Right atrium auricular region (tissue), 2 donors: Measurements from ENCODE around the gene EPB41L4A. TPM values are rescaled to one million over a fixed set of nuclear protein-coding genes. Genes with fewer than 3 reads are reported as not detected.

Experiments
- DNase-seq: peaks from one replicate; pipeline ENCODE4 v3.0.0-alpha.2; 2019; ENCODE audit warnings: low spot score
- H3K27ac ChIP-seq, 2 donors: fragments of 200-600 bp; sonication (generic); 1 replicate in 1 of 2; 2 replicates in 1 of 2; pipeline ENCODE4 v1.5.1; 2016 to 2019
- H3K27me3 ChIP-seq, 2 donors: fragments of 200-600 bp; sonication (generic); one replicate each; pipeline versions ENCODE4 v1.5.1 to v1.6.0; 2017 to 2019
- H3K36me3 ChIP-seq: fragments of 200-600 bp; sonication (generic); one replicate; pipeline ENCODE4 v1.5.1; 2016
- H3K4me1 ChIP-seq, 2 donors: fragments of 200-600 bp; sonication (generic); one replicate each; pipeline versions ENCODE4 v1.5.1 to v1.6.0; 2017 to 2019
- H3K4me3 ChIP-seq, 2 donors: fragments of 200-600 bp; sonication (generic); 1 replicate in 1 of 2; 2 replicates in 1 of 2; pipeline ENCODE4 v1.5.1; 2017 to 2019; ENCODE audit warnings: mild to moderate bottlenecking in 1 of 2, moderate library complexity in 1 of 2
- H3K9me3 ChIP-seq, 2 donors: fragments of 200-600 bp; sonication (generic); one replicate each; pipeline ENCODE4 v1.5.1; 2019
- CTCF ChIP-seq, 2 donors: fragments of 200-600 bp; sonication (generic); IDR thresholded peaks; one replicate each; pipeline ENCODE4 v1.5.1; 2019; ENCODE audit warnings: antibody characterized with exemption in 2 of 2
- total RNA-seq, 2 donors: library from RNA; depleted of rRNA; stranded (reverse); fragments of >200 nt; gene quantifications; one replicate each; pipeline ENCODE4 v1.1.0, GENCODE V29; 2016

Gene EPB41L4A
- total RNA-seq, 2 donors from 2014 or later: 13.8 to 17.9 TPM

GRCh38 chr5:112258571-112258970 lies 160.5 kb downstream of the EPB41L4A start:
- no peak overlapping the region for H3K4me3 ChIP-seq
- H3K27ac ChIP-seq: no peak overlapping the region
- peaks cover 0 to 17% of the 10 kb centered on the region in 2 donors for H3K4me1 ChIP-seq
- H3K36me3 ChIP-seq: peaks cover 16% of the 10 kb centered on the region
- H3K9me3 ChIP-seq: no peaks in the 10 kb centered on the region
- no peak for TF ChIP-seq CTCF (IDR thresholded peaks at IDR 0.05)
- H3K27me3 ChIP-seq: no peaks in the 10 kb centered on the region
- DNase-seq: no peak

DNA sequence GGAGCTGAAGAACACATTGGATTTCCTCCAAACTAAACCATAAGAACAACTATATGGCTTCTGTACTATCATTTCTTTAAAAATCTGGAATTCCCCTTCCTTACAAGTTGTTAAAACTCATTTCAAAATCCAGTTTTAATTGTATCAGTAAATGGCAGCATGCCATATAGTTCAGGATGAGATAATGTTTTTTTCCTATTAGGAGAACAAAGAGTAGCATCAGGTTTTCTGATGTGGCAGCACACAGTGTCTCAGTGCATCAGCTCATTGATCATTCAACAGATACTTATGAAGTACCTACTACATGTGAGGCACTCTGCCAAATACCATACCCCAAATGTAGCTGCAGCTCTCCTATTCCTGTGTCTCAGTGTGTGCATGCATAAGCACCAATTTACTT lies 161.1 kb downstream of the EPB41L4A start:
- DNase-seq: no peak
- H3K27ac ChIP-seq: no peak overlapping the region
- peaks cover 0 to 17% of the 10 kb centered on the region in 2 donors for H3K4me1 ChIP-seq
- H3K9me3 ChIP-seq: no peaks in the 10 kb centered on the region
- H3K27me3 ChIP-seq: no peaks in the 10 kb centered on the region
- no peak overlapping the region for H3K4me3 ChIP-seq
- TF ChIP-seq CTCF (IDR thresholded peaks at IDR 0.05): no peak
- peaks cover 15% of the 10 kb centered on the region for H3K36me3 ChIP-seq

GRCh38 chr5:112257005-112257404 lies 162.1 kb downstream of the EPB41L4A start:
- H3K36me3 ChIP-seq: peaks cover 6% of the 10 kb centered on the region
- no peaks in the 10 kb centered on the region for H3K9me3 ChIP-seq
- no peak overlapping the region for H3K27ac ChIP-seq
- TF ChIP-seq CTCF (IDR thresholded peaks at IDR 0.05): no peak
- H3K4me1 ChIP-seq: peaks cover 0 to 17% of the 10 kb centered on the region in 2 donors
- H3K27me3 ChIP-seq: no peaks in the 10 kb centered on the region
- DNase-seq: no peak
- no peak overlapping the region for H3K4me3 ChIP-seq

DNA sequence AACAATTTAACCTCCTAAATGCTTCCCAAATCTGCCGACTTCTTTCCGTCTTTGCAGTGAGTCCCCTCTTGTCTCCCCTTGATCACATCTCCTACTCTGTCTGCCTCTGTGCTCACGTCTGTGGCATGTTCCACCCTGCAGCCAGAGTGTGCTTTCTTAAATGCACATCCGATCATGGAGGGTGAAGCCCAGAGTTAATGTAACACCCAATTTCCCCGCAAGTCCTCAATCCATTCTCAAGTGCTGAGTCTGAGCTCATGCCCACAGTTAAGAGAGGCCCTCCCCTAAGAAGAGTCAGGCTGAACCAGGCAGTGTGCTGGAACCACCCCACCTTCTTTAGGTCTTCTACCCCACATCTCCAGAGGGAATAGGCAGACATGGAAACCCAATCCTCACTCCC lies 164.8 kb downstream of the EPB41L4A start:
- Histone ChIP-seq H3K27ac (peak overlapping the region; percentile 46 to 73), H3K36me3 (peaks cover 5% of the 10 kb centered on the region), H3K9me3 (no peaks in the 10 kb centered on the region), H3K4me1 (peaks cover 0 to 17% of the 10 kb centered on the region in 2 donors), H3K27me3 (no peaks in the 10 kb centered on the region), H3K4me3 (no peak overlapping the region)
- no peak for TF ChIP-seq CTCF (IDR thresholded peaks at IDR 0.05)
- no peak for DNase-seq

DNA sequence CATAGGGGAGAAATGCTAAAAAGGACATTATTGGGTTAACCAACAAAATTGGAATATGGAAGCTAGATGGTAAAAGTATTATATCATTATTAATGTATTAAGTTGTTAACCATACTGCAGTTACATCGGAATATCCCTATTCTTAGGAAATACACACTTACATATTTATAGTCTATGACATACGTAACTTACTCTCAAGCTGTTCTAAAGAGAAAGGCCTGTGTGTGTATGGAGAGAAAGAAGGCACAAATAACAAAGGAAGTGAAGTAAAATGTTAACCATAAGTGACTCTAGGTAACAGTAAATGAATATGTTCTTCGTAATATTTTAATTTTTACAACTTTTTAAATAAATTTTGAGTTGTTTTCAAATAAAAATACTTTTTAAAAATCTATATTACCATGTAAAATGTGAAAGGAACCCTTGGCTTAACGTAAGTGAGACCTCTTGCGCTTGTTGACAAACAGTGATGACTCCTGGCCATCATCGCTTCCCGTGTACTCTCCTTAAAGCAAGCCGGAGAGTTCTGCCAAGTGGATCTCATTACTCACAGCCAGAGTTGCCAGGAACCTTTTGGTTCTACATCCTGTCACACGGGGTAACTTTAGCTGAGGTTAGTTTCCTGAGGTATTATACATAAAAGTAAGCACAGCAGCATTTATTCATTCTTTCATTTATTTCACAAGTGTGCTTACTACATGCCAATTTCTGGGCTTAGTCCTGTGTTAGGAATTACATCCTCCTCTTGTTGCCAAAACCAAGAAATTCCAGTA lies 165.4 kb downstream of the EPB41L4A start:
- H3K36me3 ChIP-seq: no peaks in the 10 kb centered on the region
- no peaks in the 10 kb centered on the region for H3K9me3 ChIP-seq
- H3K27ac ChIP-seq: peak overlapping the region; percentile 46 to 73
- H3K27me3 ChIP-seq: no peaks in the 10 kb centered on the region
- peaks cover 0 to 21% of the 10 kb centered on the region in 2 donors for H3K4me1 ChIP-seq
- TF ChIP-seq CTCF (IDR thresholded peaks at IDR 0.05): no peak
- no peak overlapping the region for H3K4me3 ChIP-seq
- DNase-seq: peak; percentile 73

DNA sequence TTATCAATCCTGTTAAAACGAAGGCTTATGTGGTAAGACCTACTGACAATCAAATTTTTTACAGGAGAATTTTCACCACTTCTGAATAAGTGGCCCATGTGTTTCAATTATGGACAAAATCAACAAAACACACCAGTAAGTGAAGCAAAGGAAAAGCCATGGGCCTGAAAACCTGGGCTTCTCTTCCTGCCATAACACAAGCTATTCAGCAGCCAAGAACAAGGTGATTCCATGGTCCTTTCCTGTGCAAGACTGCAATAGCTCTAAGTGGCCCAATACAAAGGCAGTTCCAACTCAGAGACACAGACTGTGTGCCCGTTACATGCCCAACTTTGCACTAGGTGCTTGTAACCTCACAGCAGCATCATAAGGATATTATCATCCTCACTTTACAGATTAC lies 168.5 kb downstream of the EPB41L4A start:
- Histone ChIP-seq H3K4me1 (peaks cover 0 to 23% of the 10 kb centered on the region in 2 donors), H3K9me3 (no peaks in the 10 kb centered on the region), H3K4me3 (no peak overlapping the region), H3K27me3 (no peaks in the 10 kb centered on the region), H3K36me3 (no peaks in the 10 kb centered on the region), H3K27ac (no peak overlapping the region)
- no peak for TF ChIP-seq CTCF (IDR thresholded peaks at IDR 0.05)
- no peak for DNase-seq
